K562 (cell line): ENCODE data around the gene FRG2. TPM values are rescaled to one million over a fixed set of nuclear protein-coding genes. Genes with fewer than 3 reads are reported as not detected.

Source experiments
- ATAC-seq: fragments of 200-7000 bp; cut with Tn5 transposase; 3 replicates; pipeline ENCODE4 v1.9.1; 2020; ENCODE audit warnings: moderate library complexity
- BruUV-seq: library from RNA; stranded (reverse); fragments of 400-500 nt; replicated peaks from 2 replicates; lab custom pipeline; 2021; lab: Mats Ljungman, UMichigan
- CTCF ChIA-PET: fragments of 300-600 bp; formaldehyde crosslinking; extraction: SDS; loops from one replicate; lab custom pipeline; 2021; ENCODE audit warnings: low intra/inter-chr PET ratio; lab: Yijun Ruan, JAX
- POLR2A ChIA-PET: fragments of 300-600, 350-650 bp; sonication (Branson Sonifier 250); formaldehyde crosslinking; extraction: SDS; loops from one replicate; lab custom pipeline; 2021; ENCODE audit warnings: antibody characterized with exemption, inconsistent platforms; lab: Yijun Ruan, JAX
- DNase-seq, 4 experiments: peaks; one replicate each; pipeline versions ENCODE4 v3.0.0 to v3.0.0-alpha.2; 2011 to 2018; ENCODE audit warnings: low spot score in 3 of 4, mixed read lengths in 3 of 4; ENCODE audit errors: extremely low read depth in 1 of 4
- FAIRE-seq: peaks from 2 replicates; lab custom pipeline; 2011; peaks lifted over from hg19 to GRCh38; lab: Jason Lieb, UNC
- H2AFZ ChIP-seq: 2 replicates; pipeline ENCODE4 v1.6.0; 2011; ENCODE audit warnings: low read depth, low read length, control low read depth, inconsistent platforms
- H3K27ac ChIP-seq: fragments of 200-600 bp; 3 replicates; pipeline ENCODE4 v1.8.0; 2011; ENCODE audit warnings: low read depth, mild to moderate bottlenecking, control low read depth, inconsistent platforms, low read length, moderate library complexity, mixed read lengths; ENCODE audit errors: extremely low read depth
- H3K27me3 ChIP-seq, 2 experiments: fragments of 300-600 bp in 1 of 2; 2 replicates in 1 of 2; 3 replicates in 1 of 2; pipeline versions ENCODE4 v1.6.0 to v1.8.0; 2011; ENCODE audit warnings: inconsistent platforms in 2 of 2, low read length in 2 of 2, mild to moderate bottlenecking in 1 of 2, mixed read lengths in 1 of 2, moderate library complexity in 1 of 2; ENCODE audit not compliant: control insufficient read depth in 2 of 2, insufficient read depth in 2 of 2
- H3K36me3 ChIP-seq: fragments of 300-600 bp; 3 replicates; pipeline ENCODE4 v1.8.0; 2011; ENCODE audit warnings: mild to moderate bottlenecking, low read length, inconsistent platforms; ENCODE audit not compliant: control insufficient read depth, insufficient read depth
- H3K4me1 ChIP-seq, 2 experiments: fragments of 200-600 bp in 1 of 2; replicated peaks in 1 of 2; 2 replicates in 1 of 2; 3 replicates in 1 of 2; pipeline versions ENCODE4 v1.5.1 to v1.8.0; 2011; ENCODE audit warnings: inconsistent platforms in 2 of 2, low read length in 2 of 2, mild to moderate bottlenecking in 1 of 2, mixed read lengths in 1 of 2, moderate library complexity in 1 of 2; ENCODE audit not compliant: control insufficient read depth in 2 of 2, insufficient read depth in 2 of 2
- H3K4me2 ChIP-seq: 2 replicates; pipeline ENCODE4 v1.6.1; 2011; ENCODE audit warnings: low read length, control low read depth, inconsistent platforms, mixed read lengths; ENCODE audit not compliant: insufficient read depth
- H3K4me3 ChIP-seq: fragments of 200-600 bp; sonication (generic), shearing (Covaris generic); 2 replicates; pipeline ENCODE4 v1.5.1; 2016; ENCODE audit warnings: control low read depth, inconsistent platforms
- H3K79me2 ChIP-seq: fragments of 200-600 bp; 3 replicates; pipeline ENCODE4 v1.8.0; 2011; ENCODE audit warnings: low read length, inconsistent platforms; ENCODE audit not compliant: control insufficient read depth, insufficient read depth
- H3K9ac ChIP-seq, 2 experiments: 2 replicates each; pipeline versions ENCODE4 v1.6.0 to v1.6.1; 2011; ENCODE audit warnings: low read depth in 2 of 2, low read length in 2 of 2, control low read depth in 1 of 2, inconsistent platforms in 1 of 2, mild to moderate bottlenecking in 1 of 2, mixed read lengths in 1 of 2; ENCODE audit not compliant: insufficient read depth in 1 of 2
- H3K9me1 ChIP-seq: one replicate; pipeline ENCODE4 v1.6.0; 2011; ENCODE audit warnings: inconsistent platforms, mild to moderate bottlenecking, low read length, moderate library complexity; ENCODE audit not compliant: control insufficient read depth, insufficient read depth
- H3K9me3 ChIP-seq: replicated peaks from 2 replicates; pipeline ENCODE4 v1.5.1; 2011; ENCODE audit warnings: low read depth, low read length, inconsistent platforms; ENCODE audit not compliant: control insufficient read depth, insufficient read depth
- H4K20me1 ChIP-seq: replicated peaks from 2 replicates; pipeline ENCODE4 v1.6.1; 2011; ENCODE audit warnings: low read length, inconsistent platforms, mixed read lengths; ENCODE audit not compliant: control insufficient read depth, insufficient read depth
- DACH1 ChIP-seq: fragments of 450-650 bp; IDR thresholded peaks from 2 replicates; pipeline ENCODE4 v1.6.1; 2018; ENCODE audit not compliant: partially characterized antibody
- GATAD2B ChIP-seq: fragments of 450-650 bp; IDR thresholded peaks from 2 replicates; pipeline ENCODE4 v1.6.1; 2017; ENCODE audit warnings: mild to moderate bottlenecking, borderline replicate concordance
- JUND ChIP-seq, 2 experiments: IDR thresholded peaks; 2 replicates in 1 of 2; 3 replicates in 1 of 2; pipeline ENCODE4 v1.6.1; 2011; ENCODE audit warnings: borderline replicate concordance in 2 of 2, low read depth in 2 of 2, low read length in 2 of 2, improper control_type of control experiment in 1 of 2, missing biosample characterization in 1 of 2, missing genetic modification characterization in 1 of 2, missing genetic modification reagents in 1 of 2
- MCM2 ChIP-seq: fragments of 450-650 bp; IDR thresholded peaks from 2 replicates; pipeline ENCODE4 v1.6.1; 2017; ENCODE audit warnings: low read depth, mild to moderate bottlenecking
- MCM3 ChIP-seq: fragments of 450-650 bp; IDR thresholded peaks from 2 replicates; pipeline ENCODE4 v1.6.1; 2016
- MTA1 ChIP-seq: fragments of 450-650 bp; IDR thresholded peaks from 2 replicates; pipeline ENCODE4 v1.6.1; 2017; ENCODE audit warnings: borderline replicate concordance
- NFATC3 ChIP-seq: fragments of 450-650 bp; IDR thresholded peaks from 2 replicates; pipeline ENCODE4 v1.6.1; 2017; ENCODE audit warnings: mild to moderate bottlenecking
- NFE2 ChIP-seq: IDR thresholded peaks from 2 replicates; pipeline ENCODE4 v1.6.1; 2014; ENCODE audit warnings: antibody characterized with exemption, low read depth
- NFIC ChIP-seq: fragments of 450-650 bp; IDR thresholded peaks from 2 replicates; pipeline ENCODE4 v1.6.1; 2017; ENCODE audit warnings: mild to moderate bottlenecking, inconsistent platforms
- POLR2H ChIP-seq: IDR thresholded peaks from 2 replicates; pipeline ENCODE4 v1.6.1; 2016; ENCODE audit warnings: missing genetic modification characterization, low read depth, mild to moderate bottlenecking, control low read depth, missing compliant biosample characterization, moderate library complexity
- SMAD4 ChIP-seq: fragments of 250-450 bp; sonication (Bioruptor Pico); conservative IDR thresholded peaks from 2 replicates; pipeline ENCODE4 v1.8.0; 2021; ENCODE audit warnings: inconsistent platforms, mild to moderate bottlenecking, moderate library complexity
- SMARCA4 ChIP-seq: fragments of 450-650 bp; IDR thresholded peaks from 2 replicates; pipeline ENCODE4 v1.6.1; 2016
- TAF1 ChIP-seq: IDR thresholded peaks from 2 replicates; pipeline ENCODE4 v1.6.1; 2011; ENCODE audit warnings: mild to moderate bottlenecking, low read length, moderate library complexity; ENCODE audit not compliant: insufficient read depth, control insufficient read depth, severe bottlenecking; ENCODE audit errors: extremely low read depth
- XRCC3 ChIP-seq: fragments of 450-650 bp; IDR thresholded peaks from 2 replicates; pipeline ENCODE4 v1.6.1; 2017; ENCODE audit warnings: mild to moderate bottlenecking, moderate library complexity
- ZFX ChIP-seq: sonication (generic); formaldehyde crosslinking; IDR thresholded peaks from 2 replicates; pipeline ENCODE4 v1.8.0; 2022; ENCODE audit warnings: mild to moderate bottlenecking, missing genetic modification reagents, moderate library complexity
- WGBS: fragments of 100-300 bp; shearing (Covaris generic); methylation state at CpG from one replicate; pipeline ENCODE4 v1.1.6; 2016; ENCODE audit warnings: low coverage, mixed read lengths; ENCODE audit not compliant: insufficient coverage; ENCODE audit errors: missing lambda C conversion rate; 5-methylcytosine and 5-hydroxymethylcytosine counted together
- in situ Hi-C: fragments of 300-500 bp; cut with MboI; formaldehyde crosslinking; loops from 4 replicates; pipeline ENCODE4 v1.15.0; 2018; ENCODE audit warnings: inconsistent platforms, mixed read lengths
- intact Hi-C: fragments of 100-400 bp; cut with micrococcal nuclease; formaldehyde crosslinking; loops from 2 replicates; pipeline ENCODE4 v1.14.2; 2022
- polyA plus RNA-seq, 8 experiments: library from polyadenylated mRNA; depleted of rRNA in 4 of 8; stranded (reverse) in 5 of 8; unstranded in 3 of 8; fragments of >200 nt; fragmentation: Nextera tagmentation in 2 of 8; fragmentation: Illumina TruSeq in 1 of 8; extraction: Ambion mirVana in 2 of 8; extraction: Trizol in 1 of 8; gene quantifications; 2 replicates each; pipeline versions ENCODE4 v1.2.1 to v1.2.3, GENCODE V29; 2011 to 2014; ENCODE audit warnings: inconsistent platforms in 1 of 8, missing spikeins in 1 of 8
- total RNA-seq, 7 experiments: library from RNA; depleted of rRNA in 6 of 7; stranded (reverse); fragments of >200 nt in 6 of 7; fragmentation: Illumina TruSeq in 2 of 7; extraction: Trizol in 2 of 7; gene quantifications; 2 replicates each; pipeline versions ENCODE4 v1.2.1 to v1.2.3, GENCODE V29; 2011 to 2021; ENCODE audit warnings: low replicate concordance in 1 of 7
- TF ChIP-seq, protein P1 (sequence below): IDR thresholded peaks from 2 replicates; pipeline ENCODE4 v1.6.1; 2014; ENCODE audit warnings: antibody characterized with exemption
- TF ChIP-seq, protein P2 (sequence below): fragments of 250-450 bp; sonication (Bioruptor Pico); IDR thresholded peaks from 2 replicates; pipeline ENCODE4 v1.5.1; 2021; ENCODE audit warnings: mild to moderate bottlenecking
- TF ChIP-seq, protein P3 (sequence below): IDR thresholded peaks from 3 replicates; pipeline ENCODE4 v1.6.1; 2011; ENCODE audit warnings: borderline replicate concordance, mild to moderate bottlenecking; ENCODE audit not compliant: insufficient read length, insufficient read depth

The FRG2 gene
- total and polyA plus RNA-seq, 9 of the 15 experiments (the other 6 are each of a cell fraction or from before 2014, with no cell fraction given): 0.07 to 0.13 (median 0.10) TPM; not detected in 5

DNA sequence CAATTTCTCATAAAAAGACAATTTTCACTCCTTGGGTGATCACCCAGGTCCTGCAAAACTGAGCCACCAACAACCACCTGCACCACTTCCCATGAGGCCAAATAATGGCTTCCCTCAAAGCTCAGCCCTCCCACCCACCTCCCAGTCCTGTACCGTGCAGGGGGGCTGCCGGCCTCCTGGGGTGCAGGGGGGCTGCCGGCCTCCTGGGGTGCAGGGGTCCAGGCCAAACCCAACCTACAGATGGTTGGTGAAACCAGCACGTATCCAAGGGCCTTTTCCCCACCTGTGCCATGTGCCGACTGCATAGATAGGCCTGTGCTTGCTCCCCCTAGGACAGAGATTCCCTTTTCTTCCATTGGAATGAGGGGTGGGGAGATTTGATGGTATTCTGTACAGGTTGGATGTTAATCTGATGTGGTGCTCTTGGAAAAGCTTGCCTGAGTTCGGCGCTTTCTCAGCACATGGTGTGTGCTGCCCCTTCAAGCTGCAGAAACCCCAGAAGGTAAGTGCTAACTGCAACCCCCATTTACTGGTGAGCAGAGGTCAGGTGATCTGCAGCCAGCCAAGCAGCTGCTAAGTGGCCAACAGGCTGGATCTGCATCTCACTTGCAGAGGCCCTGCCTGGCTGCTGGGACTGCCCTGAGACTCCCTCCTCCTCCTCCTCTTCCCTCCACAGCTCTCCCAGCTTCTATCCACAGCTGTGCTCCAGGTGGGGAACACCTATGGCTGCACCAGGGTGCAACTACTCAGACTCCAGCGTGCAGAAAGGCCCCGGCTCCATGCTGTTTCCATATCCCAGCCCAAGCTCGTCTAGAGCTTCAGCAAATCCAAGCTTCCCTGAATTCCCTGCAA, 47.6 kb downstream of the FRG2 start:
- TF ChIP-seq DACH1 (no peak), SMARCA4 (no peak), TAF1 (no peak), JUND (IDR thresholded peaks at IDR 0.05; ENCODE audit: borderline replicate concordance, low read depth, low read length) (no peak), JUND (tag; IDR thresholded peaks at IDR 0.05; ENCODE audit: borderline replicate concordance, low read depth, low read length) (no peak), POLR2H (tag) (no peak), MCM3 (no peak), SMAD4 (CRISPR knock-in tag) (no peak), ZFX (CRISPR knock-in tag) (no peak), NFATC3 (no peak), MCM2 (no peak), MTA1 (no peak), XRCC3 (no peak), NFE2 (no peak), NFIC (no peak), GATAD2B (no peak)
- TF ChIP-seq, protein P1, sequence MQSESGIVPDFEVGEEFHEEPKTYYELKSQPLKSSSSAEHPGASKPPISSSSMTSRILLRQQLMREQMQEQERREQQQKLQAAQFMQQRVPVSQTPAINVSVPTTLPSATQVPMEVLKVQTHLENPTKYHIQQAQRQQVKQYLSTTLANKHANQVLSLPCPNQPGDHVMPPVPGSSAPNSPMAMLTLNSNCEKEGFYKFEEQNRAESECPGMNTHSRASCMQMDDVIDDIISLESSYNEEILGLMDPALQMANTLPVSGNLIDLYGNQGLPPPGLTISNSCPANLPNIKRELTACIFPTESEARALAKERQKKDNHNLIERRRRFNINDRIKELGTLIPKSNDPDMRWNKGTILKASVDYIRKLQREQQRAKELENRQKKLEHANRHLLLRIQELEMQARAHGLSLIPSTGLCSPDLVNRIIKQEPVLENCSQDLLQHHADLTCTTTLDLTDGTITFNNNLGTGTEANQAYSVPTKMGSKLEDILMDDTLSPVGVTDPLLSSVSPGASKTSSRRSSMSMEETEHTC: no peak
- TF ChIP-seq, protein P2, sequence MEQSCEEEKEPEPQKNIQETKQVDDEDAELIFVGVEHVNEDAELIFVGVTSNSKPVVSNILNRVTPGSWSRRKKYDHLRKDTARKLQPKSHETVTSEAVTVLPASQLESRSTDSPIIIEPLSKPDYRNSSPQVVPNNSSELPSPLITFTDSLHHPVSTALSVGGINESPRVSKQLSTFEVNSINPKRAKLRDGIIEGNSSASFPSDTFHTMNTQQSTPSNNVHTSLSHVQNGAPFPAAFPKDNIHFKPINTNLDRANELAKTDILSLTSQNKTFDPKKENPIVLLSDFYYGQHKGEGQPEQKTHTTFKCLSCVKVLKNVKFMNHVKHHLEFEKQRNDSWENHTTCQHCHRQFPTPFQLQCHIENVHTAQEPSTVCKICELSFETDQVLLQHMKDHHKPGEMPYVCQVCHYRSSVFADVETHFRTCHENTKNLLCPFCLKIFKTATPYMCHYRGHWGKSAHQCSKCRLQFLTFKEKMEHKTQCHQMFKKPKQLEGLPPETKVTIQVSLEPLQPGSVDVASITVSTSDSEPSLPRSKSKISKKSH (CRISPR knock-in tag): no peak
- TF ChIP-seq, protein P3, sequence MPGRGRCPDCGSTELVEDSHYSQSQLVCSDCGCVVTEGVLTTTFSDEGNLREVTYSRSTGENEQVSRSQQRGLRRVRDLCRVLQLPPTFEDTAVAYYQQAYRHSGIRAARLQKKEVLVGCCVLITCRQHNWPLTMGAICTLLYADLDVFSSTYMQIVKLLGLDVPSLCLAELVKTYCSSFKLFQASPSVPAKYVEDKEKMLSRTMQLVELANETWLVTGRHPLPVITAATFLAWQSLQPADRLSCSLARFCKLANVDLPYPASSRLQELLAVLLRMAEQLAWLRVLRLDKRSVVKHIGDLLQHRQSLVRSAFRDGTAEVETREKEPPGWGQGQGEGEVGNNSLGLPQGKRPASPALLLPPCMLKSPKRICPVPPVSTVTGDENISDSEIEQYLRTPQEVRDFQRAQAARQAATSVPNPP: no peak
- no peaks in the 10 kb centered on the region for H3K36me3 ChIP-seq
- H3K9me3 ChIP-seq: no peaks in the 10 kb centered on the region
- in situ Hi-C loops: no loop called here
- H3K4me2 ChIP-seq: no peak overlapping the region
- no peak for ATAC-seq
- intact Hi-C loops: no loop called here
- H3K9me1 ChIP-seq: no peaks in the 10 kb centered on the region
- POLR2A ChIA-PET: no interaction called here
- H3K9ac ChIP-seq: no peak overlapping the region
- no peaks in the 10 kb centered on the region for H4K20me1 ChIP-seq
- H3K79me2 ChIP-seq: no peaks in the 10 kb centered on the region
- H3K27me3 ChIP-seq: peaks cover 0 to 14% of the 10 kb centered on the region in 2 experiments; a peak in 4 of 5 replicates
- DNase-seq: no peak
- H3K4me3 ChIP-seq: no peak overlapping the region
- FAIRE-seq: no peak
- WGBS: 2% methylated on average over 10 of the region's 10 CpGs
- H3K27ac ChIP-seq: no peak overlapping the region
- CTCF ChIA-PET: no interaction called here
- H2AFZ ChIP-seq: no peak overlapping the region
- BruUV-seq: no TSS peak
- no peaks in the 10 kb centered on the region; a peak in 1 of 5 replicates for H3K4me1 ChIP-seq
